GM18909 (cell line): ENCODE results near the gene AFTPH.

Experiments used
- ATAC-seq: cut with Tn5 transposase; IDR thresholded peaks from one replicate; pipeline ENCODE4 v1.9.1; 2021; ENCODE audit warnings: mild to moderate bottlenecking; ENCODE audit not compliant: unreplicated experiment, poor library complexity

Gene AFTPH

DNA sequence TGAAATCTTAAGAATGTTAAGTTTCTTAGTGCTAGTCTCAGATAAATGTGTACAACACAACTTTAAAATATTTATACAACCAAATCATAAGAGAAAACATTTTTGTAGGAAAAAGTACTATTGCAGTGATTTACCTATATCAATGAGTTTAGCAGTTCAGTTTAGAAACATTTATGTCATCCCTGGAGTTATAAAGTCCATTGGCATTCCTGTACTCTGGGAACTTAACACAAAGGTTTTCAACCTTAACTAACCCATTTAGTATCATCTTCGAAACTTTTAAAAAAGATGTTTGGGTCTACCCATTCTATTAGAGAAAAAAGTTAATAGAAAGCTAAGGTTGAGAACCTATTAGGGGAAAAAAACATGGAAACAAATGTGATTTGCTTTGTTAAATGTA is 10.9 kb downstream of the AFTPH start:
- no peak for ATAC-seq

DNA sequence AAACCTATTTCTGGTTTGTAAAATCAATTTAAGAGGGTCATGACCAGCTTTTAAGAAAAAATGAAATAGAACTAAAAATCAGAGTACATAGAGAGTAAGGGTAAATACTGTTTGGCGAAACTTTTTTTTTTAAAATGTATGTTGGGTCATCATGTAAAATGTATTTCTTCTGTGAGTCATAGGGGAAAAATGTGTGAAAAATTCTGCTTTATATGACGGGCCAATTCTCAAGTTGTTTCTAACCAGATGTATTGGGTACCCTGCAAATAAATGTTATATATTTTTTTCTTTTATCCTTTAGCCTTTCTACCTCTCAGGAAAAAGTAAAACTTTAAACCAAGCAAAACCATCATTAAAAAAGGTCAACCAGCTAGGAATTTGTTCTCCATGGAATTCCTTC is 13.9 kb downstream of the AFTPH start:
- no peak for ATAC-seq

DNA sequence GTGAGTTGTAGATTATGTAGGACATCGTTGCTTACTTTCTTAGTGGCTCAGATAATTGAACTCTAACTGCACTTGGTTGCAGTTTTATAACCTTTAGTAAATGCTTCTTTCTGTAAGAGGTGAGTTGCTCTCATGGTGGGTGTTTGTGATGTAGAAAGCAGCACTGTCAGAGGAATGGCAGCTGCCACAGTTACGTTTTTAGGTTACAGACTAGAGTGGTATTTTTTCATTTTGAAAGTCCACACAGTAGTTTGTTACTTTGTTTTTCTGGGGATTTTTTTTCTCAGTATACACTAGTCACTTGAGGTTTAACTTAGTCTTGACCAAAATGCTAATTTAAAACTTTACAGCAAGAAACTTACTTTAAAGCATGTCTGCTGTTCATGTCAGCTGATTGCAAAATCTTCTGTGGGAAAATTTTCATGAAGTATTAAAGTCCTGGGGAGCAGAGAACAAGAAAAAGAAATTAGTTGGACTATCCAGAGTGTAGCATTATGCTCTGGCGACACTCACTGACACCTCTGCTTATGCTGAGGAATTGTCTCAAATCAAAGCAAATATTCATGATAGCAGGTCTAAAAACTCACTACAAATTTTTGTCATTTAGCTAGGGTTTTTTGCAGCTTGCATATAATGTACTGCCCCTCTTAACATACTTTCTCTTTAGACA is 14.8 kb downstream of the AFTPH start:
- ATAC-seq: no peak

DNA sequence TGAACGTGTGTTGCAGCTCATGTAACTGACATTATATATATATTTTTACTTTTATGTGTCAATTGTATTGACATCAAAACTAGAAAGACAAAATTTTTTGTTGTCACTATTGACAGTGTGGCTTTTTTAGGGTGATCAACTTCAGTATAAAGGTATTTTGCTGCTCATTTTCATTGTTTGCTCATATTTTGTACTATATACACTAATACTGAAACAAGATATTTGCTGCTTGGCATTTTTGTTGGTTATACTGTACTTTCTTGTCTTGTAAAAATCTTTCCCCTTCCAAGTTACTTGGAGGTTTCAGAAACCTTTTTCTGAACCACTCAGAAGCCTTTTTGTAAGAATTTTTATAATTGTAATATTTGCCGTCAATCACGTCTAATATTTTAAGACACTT is 16.5 kb downstream of the AFTPH start:
- ATAC-seq: no peak

DNA sequence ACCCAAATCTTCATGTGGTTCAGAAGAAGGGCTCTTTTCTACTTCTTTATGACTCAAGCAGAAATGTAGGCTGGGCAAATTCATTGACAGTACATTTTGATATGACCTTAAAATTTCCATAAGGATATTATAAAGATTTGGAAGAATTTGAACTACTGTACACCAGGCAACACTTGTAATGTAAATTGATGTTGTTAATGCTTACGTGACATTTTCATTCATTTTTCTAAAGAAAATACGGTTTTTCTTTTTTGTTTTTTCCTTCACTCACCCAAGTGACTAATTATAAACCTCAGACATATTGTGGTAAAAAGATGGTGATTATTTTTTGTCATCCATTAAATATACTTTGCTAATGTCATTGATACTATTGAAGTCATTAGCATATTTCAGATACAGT is 17.4 kb downstream of the AFTPH start:
- ATAC-seq: no peak

DNA sequence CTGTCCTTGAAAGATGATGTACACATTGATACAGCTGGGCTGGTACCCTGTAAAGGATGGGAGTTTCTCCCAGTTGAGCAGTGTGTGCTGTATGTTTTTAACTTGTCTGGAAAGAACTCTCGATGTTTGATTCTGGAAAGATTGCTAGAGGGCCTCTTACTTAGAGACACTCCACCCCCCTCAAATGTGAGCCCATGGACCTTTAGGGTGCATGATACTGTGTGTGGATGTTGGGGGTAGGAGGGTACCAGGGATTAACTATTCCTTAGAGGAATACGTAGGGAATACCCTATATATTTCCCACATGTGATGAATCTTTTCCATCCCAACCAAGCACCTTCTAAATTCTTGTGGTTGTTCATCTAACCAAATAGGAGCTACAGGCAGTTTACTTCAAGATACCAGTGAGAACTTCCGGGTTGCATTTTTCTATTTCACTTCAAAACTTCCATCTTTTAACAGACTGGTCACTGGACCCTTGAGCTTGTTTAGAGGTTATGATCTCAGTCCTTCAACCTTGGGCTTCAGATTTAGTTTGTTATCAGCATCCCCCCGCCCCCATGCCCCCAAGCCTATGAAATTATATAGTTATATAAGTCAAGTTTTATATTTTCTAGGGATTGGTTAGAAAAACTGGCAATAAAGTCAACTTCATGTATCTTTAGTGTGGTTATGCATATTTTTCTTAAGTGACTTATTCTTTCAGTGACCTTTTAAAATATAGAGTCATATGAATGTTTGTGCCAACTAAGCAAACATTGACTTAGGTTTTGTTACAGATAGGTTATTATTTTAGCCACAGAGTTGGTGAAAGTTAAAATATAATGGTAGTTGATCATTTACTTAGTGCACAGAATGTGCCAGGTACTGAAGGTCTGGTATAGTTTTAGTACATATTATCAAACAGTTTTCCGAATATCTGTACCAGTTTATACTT is 18.2 kb downstream of the AFTPH start:
- no peak for ATAC-seq

DNA sequence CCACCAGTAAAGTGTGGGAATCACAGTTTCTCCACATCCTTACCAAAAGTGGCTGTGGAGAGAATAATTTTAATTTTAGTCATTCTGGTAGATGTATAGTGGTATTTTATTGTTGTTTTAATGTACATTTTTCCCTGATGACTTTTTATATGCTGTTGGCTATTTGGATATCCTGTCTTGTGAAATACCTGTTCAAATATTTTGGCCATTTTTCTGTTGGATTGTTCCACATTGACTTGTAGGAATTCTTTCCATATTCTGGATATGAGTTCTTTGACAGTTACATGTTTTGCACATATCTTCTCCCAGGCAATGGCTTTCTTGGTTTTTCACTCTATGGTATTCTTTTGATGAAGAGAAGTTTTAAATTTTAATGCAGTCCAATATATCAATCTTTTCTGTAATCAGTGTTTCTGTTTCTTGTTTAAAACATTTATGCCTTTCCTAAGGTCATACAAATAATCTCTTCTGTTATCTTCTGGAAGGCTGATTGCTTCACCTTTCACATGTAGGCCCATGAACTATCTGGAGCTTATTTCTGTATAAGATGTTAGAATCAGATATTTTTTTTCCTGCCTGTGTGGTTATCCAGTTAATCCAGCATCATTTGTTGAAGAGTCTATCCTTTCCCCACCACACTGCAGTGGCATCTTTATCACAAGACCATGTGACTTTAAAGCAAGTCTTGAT is 19.0 kb downstream of the AFTPH start:
- no peak for ATAC-seq

DNA sequence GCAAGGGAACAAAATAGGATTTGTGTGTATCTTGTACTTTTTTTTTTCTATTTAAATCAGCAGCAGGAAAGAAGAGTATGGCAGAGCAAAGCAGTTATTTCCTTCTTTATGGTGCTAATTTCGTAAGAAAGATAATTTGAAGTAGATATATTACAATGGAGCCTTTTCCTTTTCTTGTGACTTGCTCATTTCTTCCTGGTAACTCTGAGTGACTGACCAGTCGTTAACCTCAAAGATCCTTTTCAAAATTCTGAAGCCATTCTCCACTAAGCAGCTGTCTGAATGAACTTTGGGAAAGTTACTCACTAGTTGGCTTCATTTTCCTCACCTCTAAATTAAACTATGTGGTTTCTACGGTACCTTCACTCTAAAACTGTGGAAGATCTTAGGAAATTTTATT is 24.6 kb downstream of the AFTPH start:
- ATAC-seq: no peak

DNA sequence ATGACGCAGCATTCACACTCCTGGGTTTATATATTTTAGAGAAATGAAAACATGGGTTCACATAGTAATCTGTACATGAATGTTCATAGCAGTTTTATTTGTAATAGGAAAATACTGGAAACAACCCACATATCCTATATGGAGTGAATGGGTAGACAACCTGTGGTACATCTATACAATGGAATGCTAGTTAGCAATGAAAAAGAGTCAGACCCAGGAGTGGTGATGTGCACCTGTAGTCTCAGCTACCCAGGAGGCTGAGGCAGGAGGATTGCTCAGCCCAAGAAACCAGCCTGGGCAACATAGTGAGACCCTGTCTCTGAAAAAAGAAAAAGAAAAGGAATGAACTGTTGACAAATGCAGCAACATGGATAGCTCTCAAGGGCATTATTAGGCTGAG is 25.9 kb downstream of the AFTPH start:
- no peak for ATAC-seq

DNA sequence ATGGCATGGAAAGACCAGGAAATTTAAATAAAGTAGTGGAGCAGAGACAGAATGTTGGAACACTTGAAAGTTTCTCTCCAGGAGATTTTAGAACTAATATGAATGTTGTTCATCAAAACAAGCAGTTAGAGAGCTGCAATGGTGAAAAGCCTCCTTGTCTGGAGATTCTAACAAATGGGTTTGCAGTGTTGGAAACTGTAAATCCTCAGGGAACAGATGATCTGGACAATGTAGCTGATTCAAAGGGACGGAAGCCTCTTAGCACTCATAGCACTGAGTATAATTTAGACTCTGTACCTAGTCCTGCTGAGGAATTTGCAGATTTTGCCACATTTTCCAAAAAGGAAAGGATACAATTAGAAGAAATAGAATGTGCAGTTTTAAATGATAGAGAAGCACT is 27.7 kb downstream of the AFTPH start:
- ATAC-seq: no peak

DNA sequence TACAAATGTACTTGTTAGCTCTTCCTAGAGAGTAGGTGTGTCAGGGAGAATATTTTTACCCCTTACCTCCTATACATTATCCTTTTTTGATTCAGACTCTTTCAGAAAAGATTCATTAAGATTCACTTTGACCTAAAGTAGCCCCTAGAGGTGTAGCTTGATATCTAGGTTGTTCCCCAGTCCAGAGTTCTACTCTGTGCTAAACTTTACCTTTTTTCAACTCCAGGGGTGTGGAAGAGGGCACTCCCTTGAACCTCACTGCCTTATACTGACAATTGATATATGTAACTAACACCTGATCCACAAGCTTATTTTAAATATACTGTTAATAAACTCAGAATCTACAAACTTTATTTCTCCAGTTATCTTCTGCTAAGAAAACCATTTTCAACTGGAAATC is 30.0 kb downstream of the AFTPH start:
- no peak for ATAC-seq

DNA sequence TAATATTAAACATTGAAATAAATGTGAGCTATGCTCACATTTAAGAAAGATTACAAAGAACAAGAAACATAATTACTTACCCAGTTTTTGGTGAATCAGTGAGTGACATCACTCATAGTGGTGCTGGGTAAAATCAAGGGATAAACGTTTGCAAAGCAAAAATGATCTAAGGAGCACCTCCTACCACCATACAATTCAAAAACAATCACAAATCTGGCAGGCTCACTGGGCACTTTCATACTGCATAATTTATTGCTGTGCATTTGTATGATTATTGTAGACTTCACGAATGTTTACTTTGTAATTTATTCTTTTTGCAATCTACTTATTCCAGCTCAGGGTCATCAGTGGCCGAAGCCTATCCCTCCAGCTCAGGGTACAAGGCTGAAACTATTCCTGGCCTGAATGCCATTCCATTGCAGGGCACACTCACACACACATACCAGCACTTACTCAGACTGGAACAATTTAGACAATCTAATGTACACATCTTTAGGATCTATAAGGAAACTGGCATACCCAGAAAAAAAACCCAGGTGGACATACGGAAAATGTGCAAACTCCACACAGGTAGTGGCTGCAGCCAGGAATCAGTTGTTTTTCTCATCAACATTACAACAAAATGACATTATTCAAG is 34.4 kb downstream of the AFTPH start:
- ATAC-seq: no peak

DNA sequence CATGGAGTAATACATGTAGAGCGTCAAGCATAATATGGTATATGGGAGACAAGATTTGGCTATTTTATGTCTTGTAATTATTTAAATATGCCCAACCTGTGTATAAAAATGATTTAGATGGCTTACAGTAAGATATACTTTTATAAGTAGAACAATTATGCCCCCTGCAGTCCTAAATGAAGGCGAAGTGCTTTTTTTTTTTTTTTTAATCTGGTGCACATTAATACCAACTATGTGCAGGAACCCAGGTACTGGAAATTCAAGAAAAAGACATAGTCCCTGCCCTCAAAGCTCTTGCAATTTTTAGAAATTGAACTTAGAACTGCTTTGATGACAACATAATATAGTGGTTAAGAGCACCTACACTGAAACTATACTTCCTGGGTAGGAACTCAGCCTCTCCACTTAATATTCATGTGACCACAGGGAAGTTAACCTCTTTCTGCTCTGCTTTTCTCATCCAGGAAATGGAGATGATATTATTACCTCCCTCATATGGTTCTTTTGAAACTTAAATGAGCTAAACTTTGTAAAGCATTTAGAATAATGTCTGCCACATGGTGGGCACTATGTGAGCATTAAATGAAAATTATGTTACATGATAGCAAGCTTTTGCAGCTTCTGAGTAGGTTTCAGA is 38.1 kb downstream of the AFTPH start:
- ATAC-seq: no peak

DNA sequence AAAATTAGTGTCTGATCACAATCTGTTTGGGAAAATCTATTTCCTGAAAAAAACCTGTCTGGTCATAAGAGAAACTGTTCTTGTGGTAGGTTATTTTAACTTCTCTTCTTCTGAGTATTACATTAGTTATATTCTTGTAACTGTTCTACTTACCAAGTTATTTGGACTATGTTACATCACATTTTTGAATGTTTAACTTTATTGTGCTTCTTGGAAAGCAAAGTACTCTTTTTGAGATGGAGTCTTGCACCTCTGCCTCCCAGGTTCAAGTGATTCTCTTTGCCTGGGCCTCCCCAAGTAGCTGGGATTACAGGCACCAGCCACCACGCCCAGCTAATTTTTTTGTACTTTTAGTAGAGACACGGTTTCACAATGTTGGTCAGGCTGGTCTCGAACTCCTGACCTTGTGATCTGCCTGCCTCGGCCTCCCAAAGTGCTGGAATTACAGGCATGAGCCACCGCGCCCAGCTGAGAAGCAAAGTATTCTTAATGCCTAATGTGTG is 39.4 kb downstream of the AFTPH start:
- ATAC-seq: no peak

DNA sequence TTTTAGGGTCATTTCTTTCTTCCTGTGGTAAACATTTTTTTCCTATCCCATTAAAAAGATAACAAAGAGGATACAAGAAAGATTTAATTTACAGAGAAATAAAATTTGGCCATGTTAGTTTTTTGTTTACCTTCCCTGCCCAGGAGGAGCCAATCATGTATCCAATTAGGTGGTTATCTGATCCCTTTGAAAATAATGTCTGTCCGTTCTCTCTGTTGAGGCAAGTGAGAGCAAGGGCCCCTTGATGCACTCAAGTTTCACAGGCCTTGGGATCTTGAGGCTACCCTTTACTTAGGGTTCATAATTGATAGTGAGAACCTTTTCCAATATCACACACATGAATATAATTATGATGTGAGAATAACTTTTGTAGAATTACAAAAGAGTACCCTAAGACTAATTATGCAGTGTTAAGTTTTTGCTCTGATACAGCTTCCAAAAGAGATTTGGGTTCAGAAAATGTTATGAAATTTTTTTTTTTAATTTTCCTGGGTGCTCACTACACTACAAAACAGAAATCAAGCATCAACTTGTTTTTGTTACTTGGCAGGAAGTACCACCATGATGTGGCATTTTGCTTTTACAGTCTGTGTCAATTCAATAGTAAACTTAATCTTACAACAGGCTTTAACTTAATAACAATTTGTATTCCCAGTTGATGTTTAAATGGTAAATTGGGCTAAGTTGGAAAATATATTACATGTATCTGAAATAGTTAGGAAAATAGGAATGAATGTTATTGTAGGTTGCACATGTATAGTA is 42.0 kb downstream of the AFTPH start:
- no peak for ATAC-seq

DNA sequence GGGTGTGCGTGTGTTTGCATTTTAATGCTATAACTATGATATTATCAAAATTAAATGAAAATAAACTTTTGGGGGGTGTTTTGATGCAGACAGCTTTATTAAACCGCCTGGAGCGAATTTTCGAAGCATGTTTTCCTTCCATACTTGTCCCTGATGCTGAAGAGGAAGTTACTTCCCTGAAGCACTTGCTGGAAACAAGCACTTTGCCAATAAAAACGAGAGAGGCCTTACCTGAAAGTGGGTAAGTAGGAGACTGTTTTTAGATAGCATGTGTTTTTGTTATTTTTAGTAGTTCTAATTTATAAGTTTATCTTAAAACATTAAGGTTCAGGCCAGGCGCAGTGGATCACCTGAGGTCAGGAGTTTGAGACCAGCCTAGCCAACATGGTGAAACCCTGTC is 43.3 kb downstream of the AFTPH start:
- no peak for ATAC-seq

DNA sequence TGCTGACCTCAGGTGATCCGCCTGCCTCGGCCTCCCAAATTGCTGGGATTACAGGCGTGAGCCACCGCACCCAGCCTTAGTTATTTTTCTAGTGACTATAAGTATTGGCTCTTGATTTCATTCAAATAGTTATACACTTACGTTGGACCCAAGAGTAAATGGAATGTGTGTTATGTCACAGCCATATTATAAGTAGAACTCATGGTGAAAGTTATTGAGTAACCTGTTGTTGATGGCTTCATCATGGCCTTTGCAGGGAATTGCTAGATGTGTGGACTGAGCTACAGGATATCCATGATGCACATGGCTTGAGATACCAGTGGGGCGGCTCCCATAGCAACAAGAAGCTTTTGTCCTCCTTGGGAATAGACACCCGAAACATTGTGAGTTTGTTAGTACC is 44.7 kb downstream of the AFTPH start:
- ATAC-seq: no peak

DNA sequence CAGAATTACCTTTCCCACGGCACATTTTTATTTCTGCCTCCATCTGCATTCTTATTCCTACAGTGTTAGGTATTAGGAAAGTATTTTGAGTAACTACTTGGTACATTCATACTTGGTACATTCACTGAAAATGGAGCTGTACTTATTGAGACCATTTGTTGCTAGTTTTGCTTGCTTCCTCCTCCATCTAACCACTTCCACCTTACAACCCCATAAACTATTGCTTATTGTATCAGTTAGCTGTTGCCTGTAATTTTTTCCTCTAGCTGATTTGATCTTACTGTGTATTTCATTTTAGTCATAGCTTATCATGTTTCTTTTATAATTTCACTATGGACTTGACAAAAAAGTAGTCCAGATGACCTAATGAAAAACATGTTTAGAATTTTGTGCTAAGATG is 50.7 kb downstream of the AFTPH start:
- ATAC-seq: no peak

DNA sequence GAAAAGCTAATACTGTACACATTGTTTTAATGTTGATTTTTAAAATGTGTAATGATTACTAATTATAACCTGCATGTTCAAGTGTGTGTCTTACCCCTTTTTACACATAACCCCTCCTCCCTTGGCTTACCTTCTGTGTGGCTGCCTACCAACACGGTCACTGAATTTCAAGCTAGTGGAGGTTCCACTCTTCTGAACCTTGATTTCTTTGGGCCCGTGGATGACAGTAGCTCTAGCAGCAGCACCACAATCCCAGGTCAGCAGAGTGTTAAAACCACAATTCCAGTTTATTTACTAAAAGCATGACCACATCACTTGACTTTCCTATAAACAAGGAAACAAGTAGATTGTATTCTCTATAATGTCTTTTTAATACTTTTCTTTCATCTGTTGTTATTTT is 56.9 kb downstream of the AFTPH start:
- no peak for ATAC-seq
